IPS-18a (cell line): Measurements from ENCODE around the gene TBCD.
A peak's percentile ranks its signal among the peaks of the same experiment; 100 is the strongest.

Experiments used
- H3K27ac ChIP-seq: one replicate; pipeline ENCODE4 v1.5.1; 2013; ENCODE audit warnings: low read length
- H3K27me3 ChIP-seq: one replicate; pipeline ENCODE4 v1.6.1; 2013; ENCODE audit warnings: mild to moderate bottlenecking, low read length; ENCODE audit not compliant: control insufficient read depth, insufficient read depth
- H3K36me3 ChIP-seq: one replicate; pipeline ENCODE4 v1.6.1; 2013; ENCODE audit warnings: low read depth, low read length; ENCODE audit not compliant: control insufficient read depth
- H3K4me1 ChIP-seq: one replicate; pipeline ENCODE4 v1.6.1; 2013; ENCODE audit warnings: low read depth, low read length; ENCODE audit not compliant: control insufficient read depth
- H3K4me3 ChIP-seq: one replicate; pipeline ENCODE4 v1.5.1; 2013; ENCODE audit warnings: low read length
- H3K9ac ChIP-seq: one replicate; pipeline ENCODE4 v1.6.1; 2013; ENCODE audit warnings: mild to moderate bottlenecking, low read length, moderate library complexity
- H3K9me3 ChIP-seq: one replicate; pipeline ENCODE4 v1.6.1; 2013; ENCODE audit warnings: low read depth, low read length; ENCODE audit not compliant: control insufficient read depth

The TBCD gene

DNA sequence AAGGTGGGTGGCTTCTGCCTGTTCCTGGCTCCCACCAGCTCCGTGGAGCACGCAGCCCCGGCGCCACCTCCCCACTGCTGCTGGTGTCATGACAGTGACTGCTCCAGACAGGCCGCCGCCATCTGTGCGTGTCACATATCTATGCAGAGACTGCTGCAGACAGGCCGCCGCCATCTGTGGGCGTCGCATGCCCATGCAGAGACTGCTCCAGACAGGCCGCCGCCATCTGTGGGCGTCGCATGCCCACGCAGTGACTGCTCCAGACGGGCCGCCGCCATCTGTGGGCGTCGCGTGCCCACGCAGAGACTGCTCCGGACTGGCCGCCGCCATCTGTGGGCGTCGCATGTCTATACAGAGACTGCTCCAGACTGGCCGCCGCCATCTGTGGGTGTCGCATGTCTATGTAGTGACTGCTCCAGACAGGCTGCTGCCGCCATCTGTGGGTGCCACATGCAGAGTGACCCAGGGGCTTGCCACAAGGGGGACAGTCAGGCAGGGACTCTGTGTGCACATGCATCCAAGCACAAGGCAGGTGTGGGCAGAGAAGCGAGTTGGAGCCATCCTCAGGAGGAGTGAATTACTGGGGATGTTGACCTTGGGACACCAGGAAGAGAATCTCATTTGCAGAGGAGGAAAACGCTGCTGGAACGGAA lies 38.7 kb upstream of the TBCD start:
- H3K9ac ChIP-seq, result no peak overlapping the region
- no peak overlapping the region for H3K27ac ChIP-seq
- peaks cover 10% of the 10 kb centered on the region for H3K27me3 ChIP-seq
- H3K36me3 ChIP-seq, result no peaks in the 10 kb centered on the region
- no peak overlapping the region for H3K4me3 ChIP-seq
- no peaks in the 10 kb centered on the region for H3K9me3 ChIP-seq
- peaks cover 3% of the 10 kb centered on the region for H3K4me1 ChIP-seq

DNA sequence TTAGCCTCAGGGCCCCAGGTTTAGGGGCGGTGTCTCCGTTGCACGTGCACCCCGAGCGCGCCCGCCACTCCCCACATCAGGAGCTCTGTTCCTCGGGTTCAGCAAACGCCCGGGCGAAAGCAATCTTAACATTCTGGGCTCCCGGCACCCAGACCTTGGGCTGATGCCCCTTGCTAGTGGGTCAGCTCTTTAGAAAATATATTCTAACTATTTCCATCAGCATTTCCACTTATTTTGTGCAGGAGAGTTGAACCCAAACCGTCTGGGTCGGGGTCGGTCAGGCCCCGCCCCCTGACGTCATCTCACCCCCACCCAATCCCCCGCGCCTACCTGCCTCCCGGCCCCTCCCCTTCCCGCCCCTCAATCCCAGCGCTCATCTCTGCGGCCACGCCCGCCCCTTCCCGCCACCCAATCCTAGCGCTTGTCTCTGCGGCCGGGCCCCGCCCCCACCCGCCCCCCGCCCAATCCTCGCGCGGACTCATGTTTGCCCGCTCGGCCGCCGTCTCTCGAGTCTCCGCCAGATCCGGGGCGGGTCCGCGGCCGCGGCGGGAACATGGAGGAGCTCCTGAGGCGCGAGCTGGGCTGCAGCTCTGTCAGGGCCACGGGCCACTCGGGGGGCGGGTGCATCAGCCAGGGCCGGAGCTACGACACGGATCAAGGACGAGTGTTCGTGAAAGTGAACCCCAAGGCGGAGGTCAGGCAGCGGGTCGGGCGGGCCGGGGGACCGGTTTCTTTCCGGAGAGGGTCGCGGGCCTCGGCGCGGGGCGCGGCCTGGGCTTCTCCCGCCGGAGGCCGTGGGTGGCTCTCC lies 35.5 kb upstream of the TBCD start, which contains the start of gene FN3KRP:
Gene FN3KRP, plus strand, starts transcription at position 504 of the 808 bp plus-strand sequence. Its CDS starts 50 bp downstream, at position 554.
- Histone ChIP-seq H3K4me1 (peaks cover 3% of the 10 kb centered on the region), H3K9me3 (no peaks in the 10 kb centered on the region), H3K4me3 (peak within 1 kb of the TSS; percentile 77), H3K9ac (peak within 1 kb of the TSS; percentile 59), H3K27me3 (peaks cover 10% of the 10 kb centered on the region), H3K27ac (no peak within 1 kb of the TSS), H3K36me3 (peaks cover 5% of the 10 kb centered on the region)

DNA sequence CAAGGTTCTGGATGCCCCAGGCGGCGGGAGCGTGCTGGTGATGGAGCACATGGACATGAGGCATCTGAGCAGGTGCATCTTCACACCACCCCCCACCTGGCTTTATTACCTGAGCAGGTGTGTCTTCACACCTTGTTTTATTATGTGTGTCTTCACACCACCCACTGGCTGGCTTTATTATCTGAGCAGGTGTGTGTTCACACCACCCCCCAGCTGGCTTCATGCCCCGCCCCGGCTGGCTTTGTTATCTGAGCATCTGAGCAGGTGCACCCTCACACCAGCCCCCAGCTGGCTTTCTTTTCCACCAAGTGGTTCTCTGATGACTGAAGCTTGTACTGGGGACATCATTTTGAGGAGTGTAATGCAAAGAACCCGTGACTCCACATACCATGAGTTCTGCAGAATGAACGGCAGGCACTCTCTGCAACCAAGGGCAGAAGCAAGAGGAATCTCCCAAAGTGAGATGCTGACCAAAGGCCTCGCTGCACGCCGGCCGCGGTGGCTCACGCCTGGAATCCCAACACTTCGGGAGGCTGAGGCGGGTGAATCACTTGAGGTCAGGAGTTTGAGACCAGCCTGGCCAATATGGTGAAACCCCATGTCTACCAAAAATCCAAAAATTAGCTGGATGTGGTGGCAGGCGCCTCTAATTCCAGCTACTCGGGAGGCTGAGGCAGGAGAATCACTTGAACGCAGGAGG lies 32.7 kb upstream of the TBCD start:
- peaks cover 10% of the 10 kb centered on the region for H3K27me3 ChIP-seq
- no peak overlapping the region for H3K27ac ChIP-seq
- no peaks in the 10 kb centered on the region for H3K9me3 ChIP-seq
- H3K4me3 ChIP-seq, result no peak overlapping the region
- H3K36me3 ChIP-seq, result peaks cover 13% of the 10 kb centered on the region
- H3K4me1 ChIP-seq, result peaks cover 3% of the 10 kb centered on the region
- no peak overlapping the region for H3K9ac ChIP-seq

DNA sequence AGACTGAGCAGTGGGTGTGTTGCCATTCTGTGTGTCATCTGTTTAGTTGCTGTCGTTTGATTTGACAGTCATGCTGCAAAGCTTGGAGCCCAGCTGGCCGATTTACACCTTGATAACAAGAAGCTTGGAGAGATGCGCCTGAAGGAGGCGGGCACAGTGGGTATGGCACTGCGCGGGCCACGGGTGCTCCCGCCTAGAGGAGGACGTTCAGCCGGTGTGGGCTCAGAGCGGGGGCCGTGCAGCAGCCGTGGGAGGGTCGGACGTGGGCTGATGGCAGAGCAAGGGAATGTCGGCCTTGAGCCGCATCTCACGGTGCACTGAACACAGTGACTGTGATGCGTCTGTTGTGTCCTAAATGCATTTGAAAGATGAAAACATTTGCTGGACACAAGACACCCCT lies 31.7 kb upstream of the TBCD start:
- peaks cover 3% of the 10 kb centered on the region for H3K4me1 ChIP-seq
- H3K9me3 ChIP-seq, result no peaks in the 10 kb centered on the region
- peaks cover 13% of the 10 kb centered on the region for H3K36me3 ChIP-seq
- peaks cover 7% of the 10 kb centered on the region for H3K27me3 ChIP-seq
- H3K9ac ChIP-seq, result no peak overlapping the region
- no peak overlapping the region for H3K4me3 ChIP-seq
- H3K27ac ChIP-seq, result no peak overlapping the region

DNA sequence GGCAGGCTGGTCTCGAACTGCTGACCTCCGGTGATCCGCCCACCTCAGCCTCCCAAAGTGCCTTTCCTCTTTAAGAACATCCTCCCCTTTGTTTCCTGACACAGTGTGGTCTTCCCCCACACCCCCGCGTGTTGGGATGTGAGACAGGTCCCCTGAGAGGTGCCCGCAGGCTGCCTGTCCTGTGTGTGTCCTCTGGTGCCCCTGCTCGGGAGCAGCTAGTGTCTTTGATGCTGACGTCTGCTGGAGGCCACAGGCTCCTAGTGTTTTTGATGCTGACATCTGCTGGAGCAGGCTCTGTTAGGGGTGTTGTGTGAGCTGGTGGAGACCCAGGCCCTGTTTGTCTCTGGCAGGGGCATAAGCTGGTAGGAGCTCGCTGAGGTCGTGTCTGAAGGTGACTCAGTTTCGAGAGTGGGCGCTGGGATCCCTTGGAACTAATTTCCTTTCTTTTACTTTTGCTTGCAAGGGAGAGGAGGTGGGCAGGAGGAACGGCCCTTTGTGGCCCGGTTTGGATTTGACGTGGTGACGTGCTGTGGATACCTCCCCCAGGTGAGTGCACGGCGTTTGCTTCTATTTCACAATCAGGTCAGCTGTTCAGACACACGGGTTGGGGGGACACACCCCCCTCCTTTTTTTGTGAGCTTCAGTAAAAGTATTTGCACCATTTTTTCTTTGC lies 29.4 kb upstream of the TBCD start:
- H3K27me3 ChIP-seq, result no peaks in the 10 kb centered on the region
- no peaks in the 10 kb centered on the region for H3K9me3 ChIP-seq
- H3K27ac ChIP-seq, result no peak overlapping the region
- H3K9ac ChIP-seq, result no peak overlapping the region
- no peaks in the 10 kb centered on the region for H3K4me1 ChIP-seq
- peaks cover 19% of the 10 kb centered on the region for H3K36me3 ChIP-seq
- H3K4me3 ChIP-seq, result no peak overlapping the region

DNA sequence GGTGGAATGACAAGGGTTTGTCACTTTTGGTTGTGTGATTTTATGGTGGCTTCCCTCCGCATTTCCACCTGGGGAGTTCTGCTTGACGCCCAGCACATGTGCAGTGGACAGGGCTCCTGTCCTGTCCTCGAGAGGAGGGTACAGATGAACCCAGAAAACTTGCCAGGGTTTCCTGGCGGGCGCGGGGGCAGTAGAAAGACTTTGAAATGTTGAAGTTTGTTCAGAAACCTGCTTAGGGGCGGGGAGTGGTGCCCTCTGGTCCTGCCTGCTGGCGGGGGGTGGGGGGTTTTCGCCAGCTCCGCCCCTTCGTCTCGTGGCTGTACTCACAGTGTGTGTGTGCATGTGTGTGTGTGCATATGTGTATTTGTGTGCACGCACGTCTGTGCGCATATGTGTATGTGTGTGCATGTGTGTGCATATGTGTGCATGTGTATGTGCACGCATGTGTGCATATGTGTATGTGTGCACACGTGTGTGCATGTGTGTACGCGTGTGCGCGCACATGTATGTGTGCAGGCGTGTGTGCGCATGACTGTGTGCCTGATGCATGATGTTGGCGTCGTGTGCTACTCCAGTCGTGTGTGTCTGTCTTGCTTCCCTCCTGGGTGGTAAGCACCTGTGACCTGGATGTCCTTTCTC lies 28.6 kb upstream of the TBCD start:
- H3K27ac ChIP-seq, result no peak overlapping the region
- H3K4me3 ChIP-seq, result no peak overlapping the region
- no peak overlapping the region for H3K9ac ChIP-seq
- no peaks in the 10 kb centered on the region for H3K4me1 ChIP-seq
- no peaks in the 10 kb centered on the region for H3K9me3 ChIP-seq
- H3K36me3 ChIP-seq, result peaks cover 21% of the 10 kb centered on the region
- H3K27me3 ChIP-seq, result no peaks in the 10 kb centered on the region

DNA sequence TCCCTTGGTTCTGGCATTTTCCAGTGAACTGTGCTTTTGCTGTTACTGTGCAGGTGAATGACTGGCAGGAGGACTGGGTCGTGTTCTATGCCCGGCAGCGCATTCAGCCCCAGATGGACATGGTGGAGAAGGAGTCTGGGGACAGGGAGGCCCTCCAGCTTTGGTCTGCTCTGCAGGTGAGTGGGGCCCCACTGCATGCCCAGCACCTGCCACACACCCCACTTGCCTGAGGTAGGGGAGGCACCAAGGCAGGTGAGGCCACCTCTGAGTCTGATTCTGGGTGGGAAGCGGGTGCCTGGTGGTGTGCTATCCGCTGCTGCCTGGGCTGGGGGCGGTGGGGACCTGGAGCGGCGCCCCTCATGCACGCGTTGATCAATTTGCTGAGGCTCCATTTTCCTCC lies 25.4 kb upstream of the TBCD start:
- H3K4me1 ChIP-seq, result no peaks in the 10 kb centered on the region
- no peaks in the 10 kb centered on the region for H3K9me3 ChIP-seq
- no peak overlapping the region for H3K27ac ChIP-seq
- H3K36me3 ChIP-seq, result peaks cover 16% of the 10 kb centered on the region
- no peak overlapping the region for H3K9ac ChIP-seq
- no peaks in the 10 kb centered on the region for H3K27me3 ChIP-seq
- H3K4me3 ChIP-seq, result no peak overlapping the region

DNA sequence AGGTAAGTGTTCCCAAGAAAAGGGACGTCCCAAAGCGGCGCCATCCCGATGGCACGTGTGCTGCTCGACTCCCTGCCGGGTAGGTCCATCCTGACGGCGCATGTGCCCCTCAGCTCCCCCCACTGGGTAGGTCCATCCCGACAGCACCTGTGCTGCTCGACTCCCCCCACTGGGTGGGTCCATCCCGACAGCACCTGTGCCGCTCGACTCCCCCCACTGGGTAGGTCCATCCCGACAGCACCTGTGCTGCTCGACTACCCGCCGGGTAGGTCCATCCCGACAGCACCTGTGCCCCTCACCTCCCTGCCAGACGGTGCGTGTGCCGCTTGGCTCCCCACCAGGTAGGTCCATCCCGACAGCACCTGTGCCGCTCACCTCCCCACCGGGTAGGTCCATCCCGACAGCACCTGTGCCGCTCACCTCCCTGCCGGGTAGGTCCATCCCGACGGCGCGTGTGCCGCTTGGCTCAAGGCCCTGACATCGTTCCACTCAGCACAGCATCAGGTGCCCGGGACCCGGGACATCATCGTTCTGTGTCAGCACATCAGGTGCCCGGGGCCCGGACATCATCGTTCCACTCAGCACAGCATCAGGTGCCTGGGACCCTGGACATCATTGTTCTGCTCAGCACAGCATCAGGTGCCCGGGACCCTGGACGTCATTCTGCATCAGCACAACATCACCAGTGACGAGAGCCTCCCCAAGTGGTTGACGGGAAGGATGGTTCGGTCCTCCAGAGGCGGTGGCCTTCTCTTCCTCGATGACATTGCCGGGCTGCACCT lies 22.2 kb upstream of the TBCD start:
- no peaks in the 10 kb centered on the region for H3K27me3 ChIP-seq
- no peaks in the 10 kb centered on the region for H3K9me3 ChIP-seq
- no peaks in the 10 kb centered on the region for H3K4me1 ChIP-seq
- peaks cover 8% of the 10 kb centered on the region for H3K36me3 ChIP-seq
- H3K9ac ChIP-seq, result no peak overlapping the region
- no peak overlapping the region for H3K27ac ChIP-seq
- H3K4me3 ChIP-seq, result no peak overlapping the region

DNA sequence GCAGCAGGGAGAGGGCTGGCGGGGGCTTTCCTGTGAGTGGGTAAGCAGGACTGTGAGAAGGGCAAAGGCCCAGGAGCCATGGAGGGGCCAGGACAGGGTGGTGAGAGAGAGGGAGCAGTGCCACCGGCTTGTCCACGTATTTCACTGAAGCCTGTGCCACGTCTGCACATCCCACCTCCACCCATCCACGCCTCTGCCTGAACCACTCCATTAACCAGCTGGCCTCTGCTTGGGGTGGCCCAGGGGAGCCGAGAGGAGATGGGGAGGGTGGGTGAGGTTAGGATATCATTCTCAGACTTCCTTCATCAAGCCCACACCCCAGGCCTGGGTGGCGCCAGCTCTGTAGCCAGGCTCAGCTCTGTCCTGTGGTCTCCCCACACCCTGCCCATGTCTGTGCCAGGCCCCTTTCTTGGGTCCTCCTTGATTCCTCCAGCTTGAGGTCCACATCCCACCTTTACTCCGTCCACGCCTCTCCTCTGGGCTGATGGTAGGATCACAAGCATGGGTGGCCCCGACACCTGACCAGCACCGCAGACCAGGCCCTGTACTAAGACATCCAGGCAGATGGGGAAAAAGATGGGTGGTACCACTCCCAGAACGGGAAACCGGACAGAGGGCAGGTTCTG lies 19.6 kb upstream of the TBCD start:
- peaks cover 4% of the 10 kb centered on the region for H3K36me3 ChIP-seq
- no peaks in the 10 kb centered on the region for H3K4me1 ChIP-seq
- no peak overlapping the region for H3K27ac ChIP-seq
- no peaks in the 10 kb centered on the region for H3K9me3 ChIP-seq
- no peaks in the 10 kb centered on the region for H3K27me3 ChIP-seq
- H3K9ac ChIP-seq, result no peak overlapping the region
- H3K4me3 ChIP-seq, result no peak overlapping the region
